AG10803 (cell line): ENCODE results near the gene BRMS1.

Experiments
- DNase-seq: peaks from one replicate; pipeline ENCODE4 v3.0.0; 2010; ENCODE audit warnings: low read depth
- H3K4me3 ChIP-seq: 2 replicates; pipeline ENCODE4 v1.5.1; 2011; ENCODE audit warnings: mild to moderate bottlenecking, low read length, control low read depth
- TF ChIP-seq, protein P1 (sequence below): conservative IDR thresholded peaks from 2 replicates; pipeline ENCODE4 v1.5.1; 2011; ENCODE audit warnings: mild to moderate bottlenecking, low read length, control low read depth, inconsistent platforms

The BRMS1 gene

DNA sequence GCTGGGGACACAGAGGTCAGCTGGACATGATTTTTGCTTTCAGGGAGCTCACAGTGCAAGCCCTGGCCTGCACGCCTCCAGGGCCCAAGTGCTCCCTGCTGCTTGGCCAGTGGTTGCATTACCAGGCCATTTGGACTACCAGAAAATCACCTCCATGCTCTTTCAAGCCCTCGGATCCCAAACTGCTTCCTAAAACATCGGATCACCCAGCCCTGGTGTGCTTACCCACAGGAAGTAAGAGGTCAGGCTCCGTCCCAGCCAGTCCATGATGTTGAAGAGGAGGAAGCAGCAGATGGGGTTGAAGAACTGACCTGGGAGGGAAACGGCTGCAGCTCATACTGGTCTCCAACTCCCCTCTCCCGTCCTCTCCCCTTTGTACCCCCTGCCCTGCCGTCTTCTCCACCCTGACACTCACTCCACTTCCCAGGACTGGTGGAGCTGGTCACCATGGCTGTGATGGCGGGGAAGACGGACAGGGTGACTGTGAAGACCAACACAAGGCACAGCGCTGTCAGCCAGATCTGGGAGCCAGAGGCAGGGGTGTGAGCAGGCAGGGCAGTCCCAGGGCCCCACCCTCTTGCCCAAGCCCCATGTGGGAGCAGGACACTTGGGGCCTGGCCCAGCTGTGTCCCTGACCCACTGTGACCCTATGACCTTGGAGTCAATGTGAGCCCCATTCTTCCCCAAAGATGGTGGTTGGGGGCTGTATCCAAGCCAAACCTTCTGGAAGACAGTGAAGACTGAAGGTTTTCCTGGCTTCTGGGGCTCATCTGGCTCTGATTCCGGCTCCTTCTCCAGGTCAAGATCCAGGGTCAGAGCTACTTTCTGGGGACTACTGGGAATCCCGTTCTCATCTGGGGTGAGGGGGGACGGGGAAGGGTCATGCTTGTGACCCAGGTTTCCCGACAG is 21.1 kb upstream of the BRMS1 start:
- DNase-seq: no peak
- TF ChIP-seq, protein P1, sequence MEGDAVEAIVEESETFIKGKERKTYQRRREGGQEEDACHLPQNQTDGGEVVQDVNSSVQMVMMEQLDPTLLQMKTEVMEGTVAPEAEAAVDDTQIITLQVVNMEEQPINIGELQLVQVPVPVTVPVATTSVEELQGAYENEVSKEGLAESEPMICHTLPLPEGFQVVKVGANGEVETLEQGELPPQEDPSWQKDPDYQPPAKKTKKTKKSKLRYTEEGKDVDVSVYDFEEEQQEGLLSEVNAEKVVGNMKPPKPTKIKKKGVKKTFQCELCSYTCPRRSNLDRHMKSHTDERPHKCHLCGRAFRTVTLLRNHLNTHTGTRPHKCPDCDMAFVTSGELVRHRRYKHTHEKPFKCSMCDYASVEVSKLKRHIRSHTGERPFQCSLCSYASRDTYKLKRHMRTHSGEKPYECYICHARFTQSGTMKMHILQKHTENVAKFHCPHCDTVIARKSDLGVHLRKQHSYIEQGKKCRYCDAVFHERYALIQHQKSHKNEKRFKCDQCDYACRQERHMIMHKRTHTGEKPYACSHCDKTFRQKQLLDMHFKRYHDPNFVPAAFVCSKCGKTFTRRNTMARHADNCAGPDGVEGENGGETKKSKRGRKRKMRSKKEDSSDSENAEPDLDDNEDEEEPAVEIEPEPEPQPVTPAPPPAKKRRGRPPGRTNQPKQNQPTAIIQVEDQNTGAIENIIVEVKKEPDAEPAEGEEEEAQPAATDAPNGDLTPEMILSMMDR: no peak
- H3K4me3 ChIP-seq: no peak overlapping the region

DNA sequence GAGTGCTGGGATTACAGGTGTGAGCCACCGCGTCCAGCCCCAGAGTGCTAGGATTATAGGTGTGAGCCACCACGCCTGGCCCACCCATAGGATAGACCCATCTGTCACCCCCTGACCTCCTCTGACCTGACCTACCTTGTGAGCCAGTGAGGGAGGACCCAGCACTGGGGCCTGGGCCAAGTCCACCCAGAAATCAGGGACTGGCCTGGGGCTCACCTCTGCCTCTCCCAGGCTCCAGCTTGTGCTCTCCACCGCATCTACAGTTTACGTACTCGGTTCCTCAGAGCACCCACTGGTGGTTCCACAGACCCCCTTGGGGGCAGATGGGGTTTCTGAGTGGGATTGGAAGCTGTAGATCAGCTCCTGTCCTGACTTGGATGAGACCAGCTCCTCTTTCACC is 20.3 kb upstream of the BRMS1 start:
- no peak for DNase-seq
- TF ChIP-seq, protein P1: no peak
- H3K4me3 ChIP-seq: no peak overlapping the region

DNA sequence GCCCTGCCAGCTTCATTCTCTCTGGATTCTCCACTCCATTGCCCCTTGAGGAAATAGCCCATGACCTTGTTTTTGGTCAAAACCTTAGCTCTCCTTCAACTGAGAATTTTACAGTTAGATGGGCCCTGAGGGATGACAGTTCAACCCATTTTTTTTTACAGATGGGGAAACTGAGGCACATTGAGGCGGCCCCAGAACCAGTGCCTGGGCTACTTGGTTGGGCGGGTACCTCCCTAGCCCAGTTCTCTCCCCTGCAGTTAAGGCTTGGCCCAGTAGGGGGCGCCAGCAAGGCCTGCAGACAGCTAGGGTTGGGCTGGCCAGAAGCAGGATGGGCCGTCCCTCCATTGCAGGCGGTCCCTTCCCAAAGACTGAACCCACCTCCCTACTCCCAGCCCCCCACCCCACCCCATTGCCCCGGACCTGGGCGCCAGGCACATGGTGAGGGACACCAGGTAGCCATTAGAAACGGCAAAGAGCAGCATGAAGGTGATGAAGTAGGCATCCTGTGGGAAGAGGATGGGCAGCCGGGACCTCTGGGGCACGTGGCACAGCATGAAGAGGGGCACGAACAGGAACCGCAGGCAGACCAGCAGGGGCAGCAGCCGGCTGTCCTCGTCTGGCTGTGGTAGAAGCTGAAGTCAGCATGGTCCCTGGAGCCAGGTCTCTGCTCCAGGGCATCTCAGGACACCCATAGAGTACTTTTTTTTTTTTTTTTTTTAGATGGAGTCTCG is 19.1 kb upstream of the BRMS1 start:
- no peak overlapping the region for H3K4me3 ChIP-seq
- no peak for DNase-seq
- TF ChIP-seq, protein P1: peak; percentile 55

DNA sequence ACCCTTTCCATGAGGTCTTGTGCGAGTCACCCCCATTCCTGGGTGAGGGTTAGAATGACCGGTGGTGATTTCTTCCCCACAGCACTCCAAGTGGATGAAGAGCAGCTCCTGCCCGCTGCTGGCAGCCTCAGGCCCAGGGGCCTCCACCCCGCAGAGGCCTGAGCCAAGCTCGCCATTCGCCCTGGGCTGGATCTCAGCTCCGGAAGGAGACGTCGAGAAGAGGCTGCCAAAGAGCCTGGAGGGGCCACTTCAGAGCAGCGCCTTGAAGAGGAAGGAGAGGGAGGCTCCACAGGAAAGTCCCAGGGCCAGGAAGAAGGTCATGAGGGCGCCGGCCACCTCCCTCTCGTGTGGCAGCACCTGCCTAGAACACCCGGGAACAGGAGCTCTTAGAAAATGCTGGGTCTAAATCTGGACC is 18.3 kb upstream of the BRMS1 start:
- H3K4me3 ChIP-seq: no peak overlapping the region
- TF ChIP-seq, protein P1: no peak
- DNase-seq: no peak

DNA sequence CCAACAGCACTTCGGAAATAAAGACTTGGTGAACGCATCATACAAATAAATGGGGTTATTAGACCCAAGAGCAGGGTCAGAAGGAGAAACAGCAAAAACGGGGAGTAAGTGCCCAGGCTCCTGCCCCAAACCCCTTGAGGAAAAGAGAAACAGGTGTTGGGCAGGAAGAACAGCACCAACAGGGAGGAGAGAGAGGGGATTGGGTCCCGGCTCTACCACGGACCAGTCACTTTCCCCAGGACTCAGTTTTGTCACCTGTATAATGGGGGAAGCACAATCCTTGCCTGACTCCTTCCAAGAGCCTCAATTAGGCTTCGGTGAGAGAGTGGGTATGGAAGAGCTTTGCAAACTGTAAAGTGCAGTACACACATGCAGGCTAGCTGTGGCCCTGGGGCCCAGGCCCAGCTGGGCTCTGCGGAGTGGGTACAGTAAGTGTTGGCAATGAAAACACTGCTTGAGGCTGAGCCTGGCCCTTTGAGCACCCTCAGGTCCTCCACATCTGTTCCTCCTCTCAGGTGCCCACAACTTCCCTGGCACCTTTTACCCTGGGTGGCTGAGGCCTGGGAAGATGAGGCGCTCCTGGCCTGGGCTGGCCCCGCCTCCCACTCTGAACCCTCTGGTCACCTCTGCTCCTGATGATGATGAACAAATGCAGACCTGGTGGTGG is 17.7 kb upstream of the BRMS1 start:
- H3K4me3 ChIP-seq: no peak overlapping the region
- TF ChIP-seq, protein P1: no peak
- DNase-seq: no peak

DNA sequence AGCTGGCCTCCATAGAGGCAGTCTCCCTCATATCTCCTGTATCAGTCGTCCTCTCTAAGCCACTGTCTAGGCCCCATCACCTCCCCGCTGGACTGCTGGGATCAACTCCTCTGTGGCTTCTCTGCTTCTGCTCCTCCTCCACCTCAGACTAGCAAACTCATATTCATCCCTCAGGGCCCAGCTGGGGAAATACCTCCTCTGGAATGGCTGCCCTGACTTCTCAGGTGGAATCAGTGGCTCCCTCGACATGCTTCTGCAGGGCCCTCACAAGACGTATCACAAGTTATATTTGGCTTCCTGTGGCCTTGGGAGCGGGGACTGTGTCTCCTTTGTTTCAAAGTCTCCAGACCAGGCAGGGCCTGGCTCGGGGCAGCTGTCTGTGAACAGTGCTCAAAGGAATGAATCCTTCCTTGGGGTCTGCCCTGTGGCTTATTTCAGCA is 16.6 kb upstream of the BRMS1 start:
- H3K4me3 ChIP-seq: no peak overlapping the region
- DNase-seq: no peak
- TF ChIP-seq, protein P1: no peak
